ENCODE measurements around the gene ITFG2. TPM values are rescaled to one million over a fixed set of nuclear protein-coding genes. Genes with fewer than 3 reads are reported as not detected.

The ITFG2 gene
- total RNA-seq, 1 experiment from 2014 or later: 23.9 TPM

- DNase-seq (ENCODE audit: low spot score) (no peak), ATAC-seq (no peak)
- peaks cover 2% of the 10 kb centered on the region; the same call in 1 of the 2 replicates for H3K36me3 Mint-ChIP-seq
- peaks cover 5% of the 10 kb centered on the region for H3K9me3 Mint-ChIP-seq
- TF ChIP-seq NFE2L1 (CRISPR knock-in tag; IDR thresholded peaks at IDR 0.05) (no peak), ATF3 (CRISPR knock-in tag; conservative IDR thresholded peaks at IDR 0.05) (no peak), ZNF317 (CRISPR knock-in tag; IDR thresholded peaks at IDR 0.05; ENCODE audit: borderline replicate concordance, low read depth) (no peak), AFF4 (CRISPR knock-in tag; IDR thresholded peaks at IDR 0.05; ENCODE audit: borderline replicate concordance) (no peak), MAX (CRISPR knock-in tag; IDR thresholded peaks at IDR 0.05) (no peak), ZNF138 (CRISPR knock-in tag; conservative IDR thresholded peaks at IDR 0.05) (no peak), PRDM15 (CRISPR knock-in tag; IDR thresholded peaks at IDR 0.05) (no peak), SMAD4 (CRISPR knock-in tag; IDR thresholded peaks at IDR 0.05) (no peak), FOXK1 (CRISPR knock-in tag; IDR thresholded peaks at IDR 0.05) (no peak), ZMAT4 (CRISPR knock-in tag; IDR thresholded peaks at IDR 0.05) (no peak), EMX1 (CRISPR knock-in tag; IDR thresholded peaks at IDR 0.05) (no peak), ZNF671 (CRISPR knock-in tag; IDR thresholded peaks at IDR 0.05) (no peak), PREB (CRISPR knock-in tag; IDR thresholded peaks at IDR 0.05; ENCODE audit: borderline replicate concordance) (no peak), ATF6 (CRISPR knock-in tag; IDR thresholded peaks at IDR 0.05) (no peak), HMGXB4 (CRISPR knock-in tag; IDR thresholded peaks at IDR 0.05) (no peak)
- H3K27ac Mint-ChIP-seq: no peak overlapping the region
- no peak overlapping the region for H3K4me3 Mint-ChIP-seq
- ChIA-PET POLR2A (no interaction called here), CTCF (interaction anchor here (0.8 to 2.7 kb wide), 4 partner anchors 10 to 82 kb away, joined by 3 to 7 read pairs (median 4); no protein-coding TSS in a partner anchor)
- H3K27me3 Mint-ChIP-seq (ENCODE audit: low read depth): peaks cover 2% of the 10 kb centered on the region; the same call in 1 of the 2 replicates
- H3K4me1 Mint-ChIP-seq: peaks cover 25% of the 10 kb centered on the region
These were observed 39.1 kb upstream of the ITFG2 start for GRCh38 chr12:2773199-2773875.

Data from WTC11 (cell line).